Left lung (tissue), 10 donors: ENCODE results near the gene KCNJ18. TPM values are rescaled to one million over a fixed set of nuclear protein-coding genes. Genes with fewer than 3 reads are reported as not detected.
"Not testable (repeated sequence)": the region's sequence is repeated elsewhere in the genome, so short reads cannot be mapped to it uniquely, and the experiment has no call there.

Experiments used
- ATAC-seq: fragments of 200-7000 bp; cut with Tn5 transposase; one replicate; pipeline ENCODE4 v1.9.1; 2020; ENCODE audit warnings: moderate library complexity
- DNase-seq, 4 donors: peaks; one replicate each; pipeline ENCODE4 v3.0.0-alpha.2; 2013 to 2020
- H3K27ac ChIP-seq, 2 donors: fragments of 200-600 bp; sonication (generic) in 1 of 2; one replicate each; pipeline versions ENCODE4 v1.5.0 to v1.8.0; 2020 to 2021
- H3K27me3 ChIP-seq, 2 donors: fragments of 200-600 bp; sonication (generic) in 1 of 2; one replicate each; pipeline versions ENCODE4 v1.5.0 to v1.8.0; 2020 to 2021
- H3K36me3 ChIP-seq, 2 donors: fragments of 200-600 bp; sonication (generic) in 1 of 2; one replicate each; pipeline versions ENCODE4 v1.5.0 to v1.8.0; 2020 to 2021
- H3K4me1 ChIP-seq, 2 donors: fragments of 200-600 bp; one replicate each; pipeline ENCODE4 v1.8.0; 2021
- H3K4me3 ChIP-seq, 2 donors: fragments of 200-600 bp; sonication (generic) in 1 of 2; one replicate each; pipeline versions ENCODE4 v1.5.0 to v1.8.0; 2020 to 2021; ENCODE audit warnings: mild to moderate bottlenecking in 1 of 2
- H3K9me3 ChIP-seq, 2 donors: fragments of 200-600 bp; sonication (generic) in 1 of 2; one replicate each; pipeline versions ENCODE4 v1.5.0 to v1.8.0; 2020 to 2021
- intact Hi-C, 2 donors: fragments of 100-400 bp; cut with DNase I; formaldehyde crosslinking; loops; one replicate each; pipeline versions ENCODE4 v1.11.2 to v1.14.2; 2022
- polyA plus RNA-seq, 6 donors: library from polyadenylated mRNA; unstranded; fragments of 120-200 nt; gene quantifications; one replicate each; pipeline ENCODE4 v1.2.1, GENCODE V29; 2013; ENCODE audit not compliant: insufficient read length in 6 of 6
- total RNA-seq, 2 donors: library from RNA; stranded (reverse); fragmentation: NEBNext Ultra II Directional; extraction: Animal tissue kit (Norgen Biotek cat#: 25700); gene quantifications; one replicate each; pipeline ENCODE4 v1.2.1, GENCODE V29; 2021
- donor health status: DM: no; HTN: yes; CAD: no.
- donor health status: DM: no; HTN: no; CAD: no.

The KCNJ18 gene
- total and polyA plus RNA-seq, 8 donors, result 0.07 TPM; not detected in 7

- H3K36me3 ChIP-seq, intact Hi-C loops, H3K9me3 ChIP-seq, ATAC-seq, DNase-seq, H3K4me1 ChIP-seq, H3K27me3 ChIP-seq, H3K27ac ChIP-seq, H3K4me3 ChIP-seq: not testable (repeated sequence)
These were observed 25.5 kb upstream of the KCNJ18 start for GRCh38 chr17:21666711-21667412.

- intact Hi-C loops, DNase-seq, H3K27ac ChIP-seq, ATAC-seq, H3K27me3 ChIP-seq, H3K9me3 ChIP-seq, H3K4me1 ChIP-seq, H3K36me3 ChIP-seq, H3K4me3 ChIP-seq: not testable (repeated sequence)
These were observed 24.8 kb upstream of the KCNJ18 start for GRCh38 chr17:21667413-21668117.

- H3K36me3 ChIP-seq, DNase-seq, ATAC-seq, H3K4me3 ChIP-seq, H3K9me3 ChIP-seq, H3K4me1 ChIP-seq, H3K27ac ChIP-seq, H3K27me3 ChIP-seq, intact Hi-C loops: not testable (repeated sequence)
These were observed 24.2 kb upstream of the KCNJ18 start for GRCh38 chr17:21668118-21668488.

GRCh38 chr17:21668746-21669508 is 23.4 kb upstream of the KCNJ18 start:
- H3K27ac ChIP-seq, DNase-seq, H3K4me1 ChIP-seq, H3K27me3 ChIP-seq, ATAC-seq, H3K9me3 ChIP-seq, intact Hi-C loops, H3K4me3 ChIP-seq, H3K36me3 ChIP-seq: not testable (repeated sequence)

GRCh38 chr17:21669616-21670360 is 22.5 kb upstream of the KCNJ18 start:
- H3K4me1 ChIP-seq, H3K4me3 ChIP-seq, intact Hi-C loops, H3K27ac ChIP-seq, H3K27me3 ChIP-seq, ATAC-seq, H3K36me3 ChIP-seq, DNase-seq: not testable (repeated sequence)
- peaks cover 0 to 12% of the 10 kb centered on the region in 2 donors for H3K9me3 ChIP-seq

GRCh38 chr17:21670361-21671155 is 21.8 kb upstream of the KCNJ18 start:
- DNase-seq, H3K36me3 ChIP-seq, ATAC-seq, H3K4me3 ChIP-seq, H3K4me1 ChIP-seq, H3K27ac ChIP-seq, intact Hi-C loops, H3K27me3 ChIP-seq, H3K9me3 ChIP-seq: not testable (repeated sequence)

- intact Hi-C loops, DNase-seq, H3K4me3 ChIP-seq, H3K9me3 ChIP-seq, H3K4me1 ChIP-seq, H3K27me3 ChIP-seq, H3K27ac ChIP-seq, ATAC-seq, H3K36me3 ChIP-seq: not testable (repeated sequence)
These were observed 20.9 kb upstream of the KCNJ18 start for GRCh38 chr17:21671437-21671836.

GRCh38 chr17:21671871-21672270 is 20.5 kb upstream of the KCNJ18 start:
- H3K27ac ChIP-seq, H3K36me3 ChIP-seq, H3K9me3 ChIP-seq, H3K4me1 ChIP-seq, DNase-seq, intact Hi-C loops, H3K4me3 ChIP-seq, ATAC-seq, H3K27me3 ChIP-seq: not testable (repeated sequence)

GRCh38 chr17:21673451-21674241 is 18.7 kb upstream of the KCNJ18 start:
- H3K4me3 ChIP-seq, intact Hi-C loops, ATAC-seq, H3K36me3 ChIP-seq, H3K27ac ChIP-seq, H3K4me1 ChIP-seq, H3K9me3 ChIP-seq, H3K27me3 ChIP-seq: not testable (repeated sequence)
- peak in 1 of 4 donors; percentile 71 for DNase-seq
